Stimulated activated naive CD4-positive, alpha-beta T cell treated with Interleukin-2 at 50 U/mL for 16 hours (primary cell): ENCODE measurements around the gene PLXNA2.

Source experiments
- DNase-seq: peaks from one replicate; lab custom pipeline; 2025; lab: John Stamatoyannopoulos, UW

Gene PLXNA2

GRCh38 chr1:208042868-208043267, 201.3 kb downstream of the PLXNA2 start:
- DNase-seq, result no peak

GRCh38 chr1:208042041-208042615, 202.1 kb downstream of the PLXNA2 start:
- no peak for DNase-seq

- DNase-seq, result no peak
Observed at GRCh38 chr1:208041505-208041904, 202.7 kb downstream of the PLXNA2 start.

GRCh38 chr1:208040821-208041297, 203.3 kb downstream of the PLXNA2 start:
- DNase-seq, result no peak

GRCh38 chr1:208039536-208040332, 204.4 kb downstream of the PLXNA2 start:
- no peak for DNase-seq

GRCh38 chr1:208038303-208038702, 205.9 kb downstream of the PLXNA2 start:
- no peak for DNase-seq

GRCh38 chr1:208036918-208037766, 207.0 kb downstream of the PLXNA2 start:
- DNase-seq, result no peak

GRCh38 chr1:208036106-208036808, 207.9 kb downstream of the PLXNA2 start:
- DNase-seq, result no peak

- DNase-seq, result no peak
Observed at GRCh38 chr1:208034135-208034534, 210.0 kb downstream of the PLXNA2 start.

- DNase-seq, result no peak
Observed at GRCh38 chr1:208033236-208033635, 210.9 kb downstream of the PLXNA2 start.

GRCh38 chr1:208031932-208032320, 212.3 kb downstream of the PLXNA2 start:
- no peak for DNase-seq

- DNase-seq, result no peak
Observed at GRCh38 chr1:208031316-208031931, 212.8 kb downstream of the PLXNA2 start.

GRCh38 chr1:208030288-208031091, 213.7 kb downstream of the PLXNA2 start:
- DNase-seq, result no peak

GRCh38 chr1:208029381-208030287, 214.6 kb downstream of the PLXNA2 start:
- DNase-seq, result no peak

- no peak for DNase-seq
Observed at GRCh38 chr1:208028526-208028925, 215.7 kb downstream of the PLXNA2 start.

GRCh38 chr1:208027861-208028260, 216.3 kb downstream of the PLXNA2 start:
- no peak for DNase-seq

GRCh38 chr1:208026880-208027438, 217.2 kb downstream of the PLXNA2 start:
- no peak for DNase-seq

GRCh38 chr1:208025031-208025430, 219.2 kb downstream of the PLXNA2 start:
- no peak for DNase-seq

GRCh38 chr1:208024406-208024805, 219.8 kb downstream of the PLXNA2 start:
- no peak for DNase-seq
